GM18519 (cell line): ENCODE results near the gene FBXL7.
A peak's percentile ranks its signal among the peaks of the same experiment; 100 is the strongest.

Experiments
- ATAC-seq: cut with Tn5 transposase; IDR thresholded peaks from one replicate; pipeline ENCODE4 v1.9.1; 2021; ENCODE audit warnings: mild to moderate bottlenecking, moderate library complexity; ENCODE audit not compliant: unreplicated experiment, low FRiP score

FBXL7 gene

DNA sequence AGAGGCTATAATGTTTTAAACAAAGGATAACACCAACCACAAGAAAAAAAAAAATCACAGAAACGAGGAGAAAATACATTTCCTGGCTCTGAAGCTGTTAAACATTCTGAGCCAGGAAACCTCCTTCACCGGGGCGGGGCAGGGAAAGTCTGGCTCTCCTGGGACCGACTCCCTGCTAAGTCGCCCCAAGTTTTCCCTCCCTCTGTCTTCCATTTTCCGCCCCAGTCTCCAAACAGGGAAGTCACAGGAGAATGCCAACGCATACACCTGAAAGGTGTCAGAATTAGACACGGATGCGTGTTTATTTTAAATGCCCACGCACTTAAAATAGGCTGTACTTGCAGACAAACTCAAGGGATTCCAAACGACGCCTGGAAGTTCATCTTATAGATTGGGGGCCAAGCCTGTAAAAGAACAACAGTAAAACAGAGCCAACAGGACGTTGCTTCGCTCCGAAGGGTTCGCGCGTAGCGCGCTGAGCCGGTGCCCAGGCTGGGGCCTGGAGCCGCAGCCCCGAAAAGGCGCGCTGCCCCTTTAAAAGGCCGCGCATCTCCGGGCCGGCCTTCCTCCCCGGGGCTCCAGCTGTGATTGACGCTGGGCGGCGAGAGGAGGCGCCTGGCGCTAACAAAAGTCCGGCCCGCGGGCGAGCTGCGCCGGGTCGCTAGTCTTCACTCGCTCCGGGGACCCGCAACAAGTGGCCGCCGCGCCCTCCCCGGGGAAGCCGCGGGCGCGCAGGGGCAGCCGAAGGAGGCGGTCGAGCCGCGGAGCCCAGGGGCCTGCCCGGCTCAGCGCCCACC lies at the start of gene FBXL7:
Gene FBXL7 (plus strand): TSS at position 653 of the 797 bp plus-strand sequence.
- ATAC-seq, result peak; percentile 60

DNA sequence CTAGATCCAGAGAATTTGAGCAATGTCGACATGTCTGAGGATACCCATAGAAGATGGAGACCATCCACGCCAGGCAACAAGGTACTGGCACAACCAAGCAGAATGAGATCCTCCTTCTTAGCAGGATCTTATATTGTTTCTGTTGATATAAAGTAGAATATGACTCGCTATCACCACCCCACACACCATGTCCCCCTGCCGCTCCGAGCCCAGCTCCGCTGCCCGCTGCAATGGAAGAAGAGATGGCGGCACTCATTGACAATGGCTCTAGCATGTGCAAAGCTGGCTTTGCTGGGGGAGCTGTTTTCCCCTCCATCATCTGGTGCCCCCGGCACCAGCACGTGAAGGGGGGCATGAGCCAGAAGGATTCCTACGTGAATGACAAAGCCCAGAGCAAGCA lies 49.5 kb upstream of the FBXL7 start:
- no peak for ATAC-seq

DNA sequence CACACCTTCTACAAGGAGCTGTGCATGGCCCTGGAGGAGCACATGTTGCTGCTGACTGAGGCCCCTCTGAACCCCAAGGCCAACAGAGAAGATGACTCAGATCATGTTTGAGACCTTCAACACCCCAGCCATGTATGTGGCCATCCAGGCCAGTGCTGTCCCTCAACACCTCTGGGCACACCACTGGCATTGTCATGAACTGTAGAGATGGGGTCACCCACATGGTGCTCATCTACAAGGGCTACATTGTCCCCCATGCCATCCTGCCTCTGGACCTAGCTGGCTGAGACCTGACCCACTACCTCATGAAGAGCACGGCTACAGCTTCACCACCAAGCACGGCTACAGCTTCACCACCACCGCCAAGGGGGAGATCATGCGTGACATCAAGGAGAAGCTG lies 49.0 kb upstream of the FBXL7 start:
- no peak for ATAC-seq

DNA sequence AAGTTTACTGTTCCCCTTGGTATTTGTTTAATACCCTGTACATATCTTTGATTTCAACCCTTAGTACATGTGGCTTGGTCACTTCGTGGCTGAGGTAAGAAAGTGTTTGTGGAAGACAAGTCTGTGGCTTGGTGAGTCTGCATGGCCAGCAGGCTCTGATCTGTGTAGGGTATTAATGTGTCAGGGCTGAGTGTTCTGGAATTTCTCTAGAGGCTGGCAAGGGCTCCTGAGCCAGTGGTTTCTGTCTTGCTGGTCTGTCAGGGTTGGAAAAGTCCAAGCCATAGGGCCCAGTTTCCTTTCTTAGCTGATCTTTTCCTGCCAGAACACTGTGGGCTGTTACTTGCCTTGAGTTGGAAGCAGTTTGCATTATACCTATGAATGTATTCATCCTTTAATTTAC lies 48.0 kb upstream of the FBXL7 start:
- no peak for ATAC-seq

DNA sequence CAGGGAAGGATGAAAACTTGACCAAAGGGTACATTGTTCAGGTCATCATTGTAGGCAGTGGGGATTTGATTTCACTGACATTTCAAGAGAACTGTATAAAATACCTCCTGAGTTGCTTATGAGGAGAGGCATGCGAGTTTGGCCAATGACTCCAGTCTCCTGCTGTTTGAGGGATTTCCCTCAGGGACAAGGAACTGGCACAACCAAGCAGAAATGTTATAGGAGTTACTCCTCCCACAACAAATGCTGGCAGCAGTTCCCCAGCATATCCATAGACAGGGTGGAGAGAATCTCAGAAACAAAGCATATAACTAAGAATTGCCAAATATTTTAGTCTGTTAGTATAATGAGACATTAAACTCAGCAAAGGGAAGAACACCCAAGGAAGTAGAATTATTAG lies 47.2 kb upstream of the FBXL7 start:
- ATAC-seq, result no peak

DNA sequence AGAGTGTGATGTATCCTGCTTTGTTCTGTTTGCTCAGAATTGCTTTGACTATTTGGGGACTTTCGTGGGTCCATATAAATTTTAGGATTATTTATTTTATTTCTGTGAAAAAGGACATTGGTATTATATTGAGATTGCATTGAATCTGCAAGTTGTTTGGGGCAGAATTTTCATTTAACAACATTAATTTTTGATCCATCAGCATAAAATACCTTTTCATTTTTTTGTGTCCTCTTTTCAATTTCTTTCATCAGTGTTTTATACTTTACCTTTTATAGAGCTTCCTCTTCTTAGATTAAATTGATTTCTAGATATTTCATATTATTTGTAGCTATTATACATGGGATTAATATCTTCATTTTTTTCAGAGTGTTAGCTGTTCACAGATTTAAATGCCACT lies 40.8 kb upstream of the FBXL7 start:
- no peak for ATAC-seq

DNA sequence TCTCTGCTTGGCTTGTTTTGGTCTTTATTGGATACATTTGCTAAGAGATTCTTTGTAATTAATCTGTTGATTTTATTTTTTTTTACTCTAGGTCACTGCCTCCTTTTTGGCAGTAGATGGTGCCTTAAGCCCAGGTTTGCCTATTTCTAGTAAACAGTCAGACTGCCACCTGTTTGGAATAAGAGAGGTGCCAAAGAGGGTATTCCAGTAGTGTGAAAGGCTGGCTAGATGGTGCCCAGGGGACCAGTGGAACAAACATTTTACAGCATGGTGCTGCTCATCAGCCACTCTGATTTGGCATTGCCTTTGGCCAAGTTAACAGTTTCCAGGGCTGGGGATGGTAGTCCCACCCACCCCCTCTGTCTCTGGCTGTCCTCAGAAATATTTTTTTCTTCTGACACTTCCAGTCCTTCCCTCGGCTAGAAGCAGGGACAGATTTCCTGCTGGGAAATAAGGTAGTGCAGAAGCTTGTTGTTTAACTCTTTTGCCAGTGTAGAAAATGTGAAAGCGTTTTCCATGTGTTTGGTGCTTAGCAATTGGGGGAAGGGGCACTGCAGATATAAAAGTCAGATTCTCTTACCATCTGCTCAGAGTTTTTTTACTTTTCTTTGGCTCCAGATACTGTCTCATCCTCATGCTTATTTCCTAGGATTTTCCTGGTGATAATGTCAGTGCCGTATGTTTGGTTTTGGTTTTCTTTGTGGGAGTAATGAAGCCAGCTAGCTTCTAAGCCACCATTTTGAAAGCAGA lies 36.6 kb upstream of the FBXL7 start:
- no peak for ATAC-seq

DNA sequence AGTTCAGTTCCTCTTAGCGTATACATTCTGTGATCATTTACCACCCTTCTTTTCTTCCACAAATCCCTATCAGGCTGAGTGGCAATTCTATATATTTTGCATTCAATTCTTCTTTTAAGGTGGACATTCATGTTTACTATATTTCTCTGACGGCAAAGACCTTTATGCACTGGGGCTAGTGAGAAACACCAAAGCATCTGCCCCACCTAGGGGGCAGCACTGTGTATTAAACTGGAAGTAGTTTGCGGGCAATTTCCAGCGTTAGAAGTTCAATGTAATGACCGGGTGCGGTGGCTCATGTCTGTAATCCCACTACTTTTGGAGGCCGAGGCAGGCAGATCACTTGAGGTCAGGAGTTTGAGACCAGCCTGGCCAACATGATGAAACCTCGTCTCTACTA lies 27.9 kb upstream of the FBXL7 start:
- ATAC-seq, result no peak

DNA sequence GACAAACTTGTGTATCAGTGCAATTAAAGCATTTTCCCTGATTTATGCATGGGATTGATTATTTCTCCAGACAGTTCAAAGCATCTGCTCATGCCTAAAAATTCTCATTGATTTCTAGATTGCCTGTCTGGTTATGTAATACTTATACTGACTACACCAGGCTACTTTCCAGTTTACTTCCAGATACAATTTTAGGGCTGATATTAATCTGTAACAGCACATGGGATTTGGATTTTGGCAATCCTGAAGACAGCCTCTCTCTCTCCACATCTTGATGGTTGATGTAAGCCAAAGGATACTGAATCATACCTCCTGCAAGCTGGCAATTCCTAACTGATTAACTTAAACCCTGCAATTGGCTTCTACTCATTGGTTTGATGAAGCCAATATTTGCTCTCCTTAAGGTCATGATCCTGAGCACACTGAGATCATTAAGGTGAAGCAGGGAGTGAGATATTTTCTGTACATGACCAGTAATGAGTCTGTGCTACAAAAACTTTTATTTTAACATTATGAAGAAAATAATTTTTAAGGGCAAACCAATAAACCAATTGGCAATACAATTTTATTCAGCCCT lies 25.7 kb upstream of the FBXL7 start:
- no peak for ATAC-seq

DNA sequence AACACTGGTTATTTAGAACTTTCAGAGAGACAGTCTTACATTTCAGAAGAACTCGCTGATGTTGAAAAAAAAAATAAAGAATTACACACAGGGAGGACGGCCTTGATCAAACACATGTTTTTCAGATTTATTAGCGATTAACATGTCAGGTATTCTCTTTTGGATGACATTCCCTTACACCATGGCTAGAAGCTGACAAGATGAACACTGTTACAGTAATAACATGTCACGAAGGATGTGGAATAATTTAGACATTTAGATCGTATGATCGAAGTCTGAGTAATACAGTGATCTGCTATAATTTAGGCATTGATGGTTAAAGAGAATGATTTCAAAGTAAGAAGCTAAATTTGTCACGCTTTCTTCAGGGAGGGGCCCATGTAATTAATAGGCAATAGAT lies 24.6 kb upstream of the FBXL7 start:
- ATAC-seq, result no peak

DNA sequence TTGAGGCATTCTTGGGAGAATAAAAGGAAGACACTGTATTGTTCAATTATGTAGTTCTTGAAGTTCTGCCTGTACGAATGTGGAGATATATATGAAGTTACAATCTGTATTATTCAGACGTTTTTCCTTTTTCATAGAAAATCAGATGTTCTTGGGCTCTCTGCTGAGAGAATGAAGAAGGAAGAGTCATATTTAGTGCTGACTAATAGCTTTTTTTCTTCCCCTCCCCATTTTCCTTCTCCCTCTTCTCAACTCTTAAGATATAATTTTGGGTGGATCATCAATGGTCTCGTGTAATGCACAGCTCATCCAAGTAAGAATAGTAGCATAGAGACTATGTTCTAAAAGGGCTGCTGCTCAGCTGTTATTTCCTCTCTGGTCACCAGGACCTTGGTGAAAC lies 23.0 kb upstream of the FBXL7 start:
- no peak for ATAC-seq

DNA sequence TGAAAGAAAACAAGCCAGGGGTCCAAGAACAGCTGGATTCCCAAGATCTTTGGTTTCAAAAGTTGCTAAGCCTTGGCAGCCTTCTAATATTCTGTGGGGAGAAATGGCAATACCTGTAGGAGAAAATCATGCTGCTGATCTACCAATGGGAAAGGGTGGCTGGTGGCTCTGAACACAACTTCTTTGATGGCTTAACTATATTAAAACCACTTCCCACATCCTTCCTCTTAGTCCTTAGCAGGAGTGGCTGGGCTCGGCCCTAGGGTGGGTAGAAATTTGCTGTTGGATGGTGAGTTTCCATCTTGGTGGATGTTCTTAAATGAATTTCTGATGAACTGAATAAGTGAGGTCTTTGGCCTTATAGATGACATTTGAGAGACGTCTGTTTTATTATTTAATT lies 19.5 kb upstream of the FBXL7 start:
- no peak for ATAC-seq

DNA sequence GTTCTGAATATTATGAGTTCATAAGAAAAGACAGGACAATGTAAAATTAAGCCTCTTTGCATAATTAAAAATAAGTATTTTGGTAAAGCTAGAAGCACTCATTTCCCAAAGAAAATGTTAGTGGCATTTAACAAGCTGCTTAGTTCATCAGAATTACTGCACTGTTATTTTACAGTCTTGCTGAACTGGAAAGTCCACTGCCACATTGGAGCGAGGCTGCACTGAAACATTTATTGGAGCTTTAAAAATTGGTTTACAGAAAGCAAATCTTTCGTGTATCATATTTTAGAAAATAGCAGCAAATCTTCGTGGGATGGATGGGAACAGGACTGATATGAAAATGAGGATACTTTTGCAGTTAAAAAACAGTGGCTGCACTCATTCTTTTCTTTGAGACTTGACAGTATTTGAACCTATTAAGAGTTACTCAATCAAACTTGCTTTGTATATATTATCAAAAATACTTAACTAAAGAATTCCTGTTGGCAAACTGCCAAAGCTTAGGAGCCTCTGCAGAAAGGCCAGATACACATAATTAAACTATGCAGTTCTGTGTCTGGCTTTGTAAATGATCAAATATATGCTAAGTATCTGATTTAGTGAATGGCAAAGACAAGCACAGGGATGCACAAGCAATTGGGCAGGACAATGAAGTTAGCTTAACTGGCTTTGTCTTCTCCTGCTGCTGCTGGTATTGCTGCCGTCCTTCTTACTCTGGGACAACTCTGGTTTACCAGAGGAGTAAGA lies 16.5 kb upstream of the FBXL7 start:
- no peak for ATAC-seq

DNA sequence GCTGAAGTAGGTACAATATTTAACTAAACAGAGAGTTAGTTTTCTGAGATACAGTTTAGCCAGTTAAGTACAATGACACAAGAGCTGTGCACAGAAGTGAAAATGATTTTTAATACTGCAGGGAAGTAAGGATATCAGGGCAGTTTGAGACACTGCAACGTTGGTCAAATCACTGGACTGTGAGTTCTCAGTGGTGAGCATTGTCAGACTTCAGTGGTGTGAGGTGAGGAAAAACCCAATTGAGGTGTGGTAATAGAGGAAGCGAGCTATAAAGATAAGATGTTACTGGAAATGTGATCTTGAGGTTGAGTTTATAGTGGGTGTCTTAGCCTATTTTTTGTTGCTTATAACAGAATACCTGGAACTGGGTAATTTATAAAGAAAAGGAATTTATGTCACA lies 12.8 kb upstream of the FBXL7 start:
- ATAC-seq, result peak; percentile 80

DNA sequence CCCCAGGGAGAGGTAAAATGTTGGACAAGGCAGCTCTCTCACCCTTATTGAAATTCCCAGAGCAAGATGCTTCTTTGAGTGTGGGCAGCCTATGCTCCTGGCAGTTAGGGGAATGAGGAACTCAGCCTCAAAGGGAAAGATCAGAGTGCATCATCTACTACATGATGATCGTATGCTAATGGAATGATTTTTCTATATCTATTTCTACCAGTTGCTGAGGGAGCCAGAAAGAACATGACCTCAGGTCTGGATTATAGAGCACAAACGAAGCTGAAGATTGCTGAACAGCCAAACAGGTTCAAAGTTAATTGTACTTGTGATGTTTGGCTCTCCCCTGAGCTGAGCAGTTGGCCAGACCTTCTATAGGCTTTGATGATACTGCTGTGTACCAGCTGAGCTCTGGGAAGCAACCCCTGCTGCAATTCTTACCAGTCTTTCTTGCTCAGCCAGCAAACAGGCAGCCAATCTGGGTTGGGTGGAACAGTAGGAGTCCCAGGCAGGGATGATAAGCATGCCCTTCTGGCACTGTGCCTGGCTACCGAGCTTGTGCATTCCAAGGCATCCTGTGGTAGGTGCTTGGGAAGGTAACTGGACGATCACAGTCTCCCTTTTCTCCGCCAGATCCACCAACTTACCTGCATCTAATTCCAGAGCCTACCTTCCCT lies 10.3 kb upstream of the FBXL7 start:
- ATAC-seq, result no peak

DNA sequence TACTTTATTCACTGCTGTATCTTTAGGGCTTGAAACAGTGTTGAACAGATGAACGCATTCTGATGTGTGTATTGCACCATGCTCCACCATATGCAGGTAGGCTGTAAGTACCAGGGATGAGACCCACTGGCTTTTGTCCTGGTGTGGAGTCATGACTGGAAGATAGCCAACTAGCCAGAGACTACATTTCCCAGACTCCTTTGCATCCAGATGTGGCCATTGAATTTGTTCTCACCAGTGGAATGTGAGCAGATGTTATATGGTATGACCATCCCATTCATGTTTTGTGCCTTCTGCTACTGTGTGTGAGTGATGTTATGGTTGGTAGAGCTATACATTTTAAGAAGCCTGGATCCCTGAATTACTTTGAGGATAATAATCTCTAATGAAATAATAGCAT lies 7.4 kb upstream of the FBXL7 start:
- ATAC-seq, result no peak

DNA sequence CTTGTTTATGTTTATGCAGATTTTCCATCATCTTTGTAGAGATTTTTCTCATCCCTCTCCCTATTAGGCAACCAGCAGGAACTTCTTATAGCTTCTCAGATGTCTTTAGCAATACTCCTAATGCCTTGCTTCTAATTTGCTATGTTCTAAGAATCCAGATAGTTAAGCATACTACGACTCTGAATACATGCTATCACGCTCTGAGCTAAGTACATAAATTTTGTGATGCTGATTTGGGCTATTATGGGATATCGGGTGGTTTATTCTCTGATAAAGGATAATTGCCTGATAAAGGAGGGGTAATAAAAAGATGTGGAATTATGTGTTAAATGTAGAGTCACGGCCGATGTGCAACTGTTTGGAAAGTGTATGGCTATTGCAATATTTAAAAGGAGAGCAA lies 6.5 kb upstream of the FBXL7 start:
- no peak for ATAC-seq

DNA sequence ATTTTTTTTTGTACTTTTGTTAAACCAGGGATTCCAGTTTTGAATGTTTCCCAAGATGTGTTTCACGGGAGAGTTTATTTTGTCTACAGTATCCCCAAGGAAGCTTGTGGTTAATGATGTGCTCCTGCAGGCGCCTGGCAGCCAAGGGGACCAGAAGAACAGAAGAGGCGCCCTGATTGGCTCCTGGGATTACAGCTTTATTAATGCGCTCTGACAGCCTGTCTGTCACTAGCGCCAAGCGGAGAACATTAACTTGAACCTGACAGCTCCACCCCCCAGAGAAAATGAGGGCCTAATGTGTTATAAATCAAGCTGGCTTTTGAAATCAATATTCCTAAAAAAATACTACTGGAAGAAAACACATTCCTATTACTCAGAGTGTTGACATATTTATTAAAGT lies 5.0 kb upstream of the FBXL7 start:
- ATAC-seq, result no peak

DNA sequence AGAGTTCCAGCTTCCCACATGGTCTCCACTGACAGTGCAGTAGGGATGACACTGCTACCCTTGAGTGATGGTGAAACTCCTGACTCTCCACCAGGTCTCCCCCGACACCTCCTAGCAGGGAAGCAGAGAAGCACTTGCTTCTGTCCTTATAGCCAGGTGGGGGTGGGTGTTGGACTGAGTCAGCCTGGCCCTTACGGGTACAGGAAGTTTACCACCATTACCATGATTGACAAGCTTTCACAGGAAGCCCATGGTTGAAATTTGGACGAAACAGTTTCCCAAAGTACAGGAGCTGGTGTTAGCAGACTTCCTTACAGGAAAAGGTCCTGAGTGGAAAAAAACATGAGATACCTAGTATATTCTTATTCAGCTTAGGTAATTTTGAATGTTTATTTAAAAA lies 3.1 kb upstream of the FBXL7 start:
- ATAC-seq, result no peak

DNA sequence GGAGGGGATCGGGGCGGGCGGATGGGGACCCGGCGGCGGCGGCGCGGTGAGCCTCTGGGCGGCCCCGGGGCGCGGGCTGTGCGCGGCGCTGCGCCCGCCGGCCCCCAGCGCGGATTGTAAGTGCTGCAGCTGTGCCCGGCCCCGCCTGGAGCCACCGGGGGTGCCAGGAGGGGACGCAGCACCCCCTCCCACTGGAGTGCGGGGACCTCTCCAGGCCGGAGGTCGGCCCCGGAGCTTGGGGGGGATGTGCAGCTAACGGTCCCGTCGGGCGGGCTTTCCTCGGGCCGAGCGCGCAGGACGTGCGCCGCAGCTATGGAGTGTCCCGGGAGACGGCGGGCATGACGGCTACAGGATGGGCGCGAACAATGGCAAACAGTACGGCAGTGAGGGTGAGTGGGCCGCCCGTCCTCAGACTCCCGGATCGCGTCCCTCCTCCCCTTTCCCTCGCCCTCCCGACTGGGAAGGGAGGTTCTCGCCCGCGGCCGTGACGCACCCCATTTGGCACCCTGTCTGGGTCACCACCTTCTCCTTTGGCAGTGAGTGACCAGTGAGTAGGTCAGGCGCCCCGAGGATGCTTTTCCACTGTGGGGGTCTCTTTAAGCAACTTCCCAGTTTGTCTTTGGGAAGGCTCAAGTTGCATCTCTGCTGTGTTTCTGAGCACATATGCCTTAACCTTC lies 483 bp downstream of the FBXL7 start:
- peak; percentile 25 for ATAC-seq
